Activated T-helper 2 cell treated with anti-CD3 and anti-CD28 coated beads, Interferon-gamma antibody, Interleukin-2, Interleukin-4, amounts not matched to agents 10 μg/mL and 5 μg/mL and 100 μg/mL, durations not matched to agents 14 hours and 24 hours and 36 hours (primary cell): Measurements from ENCODE around the gene GATA3. TPM values are rescaled to one million over a fixed set of nuclear protein-coding genes. Genes with fewer than 3 reads are reported as not detected.
"Not testable (repeated sequence)": the region's sequence is repeated elsewhere in the genome, so short reads cannot be mapped to it uniquely, and the experiment has no call there.

ENCODE experiments used
- DNase-seq: peaks from one replicate; pipeline ENCODE4 v3.0.0; 2021; ENCODE audit warnings: low spot score
- H3K27ac Mint-ChIP-seq: one replicate; pipeline ENCODE4 v1.8.0; 2021; ENCODE audit warnings: mixed read lengths
- H3K27me3 Mint-ChIP-seq: one replicate; pipeline ENCODE4 v1.8.0; 2021; ENCODE audit warnings: low read depth, mixed read lengths
- H3K36me3 Mint-ChIP-seq: one replicate; pipeline ENCODE4 v1.8.0; 2021; ENCODE audit warnings: low read depth, mixed read lengths
- H3K4me1 Mint-ChIP-seq: one replicate; pipeline ENCODE4 v1.8.0; 2021; ENCODE audit warnings: low read depth, mixed read lengths
- H3K4me3 Mint-ChIP-seq: one replicate; pipeline ENCODE4 v1.8.0; 2021; ENCODE audit warnings: low read depth, mild to moderate bottlenecking, moderate library complexity, mixed read lengths
- H3K9me3 Mint-ChIP-seq: one replicate; pipeline ENCODE4 v1.8.0; 2021; ENCODE audit warnings: mixed read lengths
- intact Hi-C: fragments of 100-400 bp; cut with micrococcal nuclease; formaldehyde crosslinking; loops from one replicate; pipeline ENCODE4 v1.15.1; 2023
- total RNA-seq: library from RNA; stranded (reverse); gene quantifications from 2 replicates; pipeline ENCODE4 v1.2.3, GENCODE V29; 2022

GATA3 gene
- 281 and 293 TPM in 2 replicates for total RNA-seq

- intact Hi-C loops: loop anchor here (1.0 to 10.0 kb wide), 7 partner anchors 11 to 2000 kb away; no protein-coding TSS in a partner anchor
- H3K27ac Mint-ChIP-seq: peak within 1 kb of the TSS; percentile 99
- H3K4me1 Mint-ChIP-seq: peaks cover 20% of the 10 kb centered on the region
- H3K27me3 Mint-ChIP-seq: no peaks in the 10 kb centered on the region
- H3K9me3 Mint-ChIP-seq: no peaks in the 10 kb centered on the region
- peak within 1 kb of the TSS; percentile 97 for H3K4me3 Mint-ChIP-seq
- peaks cover 84% of the 10 kb centered on the region for H3K36me3 Mint-ChIP-seq
- DNase-seq: peak; percentile 89
These were observed at the start of gene GATA3 for GRCh38 chr10:8054494-8055407. Gene GATA3, plus strand, starts transcription at chr10:8054688. Its CDS starts 968 bp downstream, at chr10:8055656.

- Mint-ChIP-seq H3K27ac (no peak overlapping the region), H3K4me3 (no peak overlapping the region), H3K36me3 (peaks cover 46% of the 10 kb centered on the region), H3K27me3 (no peaks in the 10 kb centered on the region), H3K4me1 (no peaks in the 10 kb centered on the region), H3K9me3 (peaks cover 31% of the 10 kb centered on the region)
- intact Hi-C loops: no loop called here
- DNase-seq: no peak
These were observed 48.1 kb upstream of the GATA3 start for GRCh38 chr10:8006274-8006999.

GRCh38 chr10:8009031-8009430 lies 45.5 kb upstream of the GATA3 start:
- Mint-ChIP-seq H3K9me3 (peaks cover 14% of the 10 kb centered on the region), H3K27me3 (no peaks in the 10 kb centered on the region), H3K4me3 (no peak overlapping the region), H3K36me3 (peaks cover 31% of the 10 kb centered on the region), H3K27ac (no peak overlapping the region), H3K4me1 (no peaks in the 10 kb centered on the region)
- intact Hi-C loops: no loop called here
- no peak for DNase-seq

- no peak overlapping the region for H3K4me3 Mint-ChIP-seq
- H3K27ac Mint-ChIP-seq: no peak overlapping the region
- H3K27me3 Mint-ChIP-seq: no peaks in the 10 kb centered on the region
- no peak for DNase-seq
- intact Hi-C loops: no loop called here
- no peaks in the 10 kb centered on the region for H3K4me1 Mint-ChIP-seq
- H3K9me3 Mint-ChIP-seq: no peaks in the 10 kb centered on the region
- H3K36me3 Mint-ChIP-seq: peaks cover 21% of the 10 kb centered on the region
These were observed 41.5 kb upstream of the GATA3 start for GRCh38 chr10:8013006-8013405.

- H3K36me3 Mint-ChIP-seq: peaks cover 21% of the 10 kb centered on the region
- H3K27ac Mint-ChIP-seq: no peak overlapping the region
- H3K9me3 Mint-ChIP-seq: no peaks in the 10 kb centered on the region
- no peak for DNase-seq
- no peak overlapping the region for H3K4me3 Mint-ChIP-seq
- no peaks in the 10 kb centered on the region for H3K27me3 Mint-ChIP-seq
- intact Hi-C loops: no loop called here
- H3K4me1 Mint-ChIP-seq: no peaks in the 10 kb centered on the region
These were observed 40.9 kb upstream of the GATA3 start for GRCh38 chr10:8013619-8014018.

GRCh38 chr10:8014649-8015048 lies 39.8 kb upstream of the GATA3 start:
- Mint-ChIP-seq H3K9me3 (no peaks in the 10 kb centered on the region), H3K4me3 (no peak overlapping the region), H3K27me3 (no peaks in the 10 kb centered on the region), H3K36me3 (peaks cover 21% of the 10 kb centered on the region), H3K27ac (no peak overlapping the region), H3K4me1 (no peaks in the 10 kb centered on the region)
- intact Hi-C loops: no loop called here
- no peak for DNase-seq

- H3K9me3 Mint-ChIP-seq: no peaks in the 10 kb centered on the region
- intact Hi-C loops: no loop called here
- no peak overlapping the region for H3K27ac Mint-ChIP-seq
- H3K36me3 Mint-ChIP-seq: peaks cover 15% of the 10 kb centered on the region
- no peak overlapping the region for H3K4me3 Mint-ChIP-seq
- H3K4me1 Mint-ChIP-seq: no peaks in the 10 kb centered on the region
- peaks cover 1% of the 10 kb centered on the region for H3K27me3 Mint-ChIP-seq
- no peak for DNase-seq
These were observed 37.2 kb upstream of the GATA3 start for GRCh38 chr10:8017277-8017676.

- no peak for DNase-seq
- Mint-ChIP-seq H3K36me3 (no peaks in the 10 kb centered on the region), H3K27me3 (peaks cover 9% of the 10 kb centered on the region), H3K27ac (no peak overlapping the region), H3K9me3 (no peaks in the 10 kb centered on the region), H3K4me3 (no peak overlapping the region), H3K4me1 (peaks cover 8% of the 10 kb centered on the region)
- intact Hi-C loops: no loop called here
These were observed 31.2 kb upstream of the GATA3 start for GRCh38 chr10:8023321-8023720.

- intact Hi-C loops: no loop called here
These were observed 30.6 kb upstream of the GATA3 start for GRCh38 chr10:8023851-8024250.

GRCh38 chr10:8026349-8027259 lies 27.9 kb upstream of the GATA3 start:
- intact Hi-C loops: no loop called here
- Mint-ChIP-seq H3K27me3 (peaks cover 11% of the 10 kb centered on the region), H3K4me1 (peaks cover 8% of the 10 kb centered on the region), H3K9me3 (no peaks in the 10 kb centered on the region), H3K27ac (no peak overlapping the region), H3K36me3 (no peaks in the 10 kb centered on the region), H3K4me3 (peak overlapping the region; percentile 44)
- DNase-seq: no peak

More at GRCh38 chr10:8023851-8024250, 30.6 kb upstream of the GATA3 start:
- Mint-ChIP-seq H3K36me3 (no peaks in the 10 kb centered on the region), H3K27me3 (peaks cover 9% of the 10 kb centered on the region), H3K4me1 (peaks cover 8% of the 10 kb centered on the region), H3K9me3 (no peaks in the 10 kb centered on the region), H3K4me3 (no peak overlapping the region), H3K27ac (no peak overlapping the region)
- DNase-seq: no peak

- H3K4me3 Mint-ChIP-seq, H3K27ac Mint-ChIP-seq, H3K9me3 Mint-ChIP-seq, intact Hi-C loops, DNase-seq, H3K36me3 Mint-ChIP-seq: not testable (repeated sequence)
- peaks cover 32% of the 10 kb centered on the region for H3K27me3 Mint-ChIP-seq
- peaks cover 15% of the 10 kb centered on the region for H3K4me1 Mint-ChIP-seq
These were observed 23.3 kb upstream of the GATA3 start for GRCh38 chr10:8031211-8031610.

- intact Hi-C loops: no loop called here
- H3K27ac Mint-ChIP-seq: no peak overlapping the region
- DNase-seq: no peak
- H3K9me3 Mint-ChIP-seq: no peaks in the 10 kb centered on the region
- H3K27me3 Mint-ChIP-seq: peaks cover 34% of the 10 kb centered on the region
- no peak overlapping the region for H3K4me3 Mint-ChIP-seq
- no peaks in the 10 kb centered on the region for H3K36me3 Mint-ChIP-seq
- H3K4me1 Mint-ChIP-seq: peaks cover 12% of the 10 kb centered on the region
These were observed 21.9 kb upstream of the GATA3 start for GRCh38 chr10:8032558-8032957.
